Activated CD8-positive, alpha-beta memory T cell treated with anti-CD3 and anti-CD28 coated beads, Interleukin-2, amount 50 U/mL, for 1 hour (primary cell): Measurements from ENCODE around the gene SMAP1.

ENCODE experiments used
- DNase-seq: peaks from one replicate; pipeline ENCODE4 v3.0.0-alpha.2; 2020; ENCODE audit errors: extremely low read depth

SMAP1 gene

GRCh38 chr6:70684794-70685493 is 17.3 kb downstream of the SMAP1 start:
- no peak for DNase-seq

GRCh38 chr6:70685494-70686180 is 18.0 kb downstream of the SMAP1 start:
- no peak for DNase-seq

- DNase-seq: no peak
These were observed 19.0 kb downstream of the SMAP1 start for GRCh38 chr6:70686548-70687133.

- no peak for DNase-seq
These were observed 26.2 kb downstream of the SMAP1 start for GRCh38 chr6:70693887-70694286.

GRCh38 chr6:70694371-70694770 is 26.7 kb downstream of the SMAP1 start:
- no peak for DNase-seq

- no peak for DNase-seq
These were observed 33.5 kb downstream of the SMAP1 start for GRCh38 chr6:70700922-70701876.

- no peak for DNase-seq
These were observed 38.1 kb downstream of the SMAP1 start for GRCh38 chr6:70705772-70706171.

GRCh38 chr6:70706491-70707123 is 38.9 kb downstream of the SMAP1 start:
- no peak for DNase-seq

- DNase-seq: no peak
These were observed 40.2 kb downstream of the SMAP1 start for GRCh38 chr6:70707893-70708292.

- DNase-seq: no peak
These were observed 40.8 kb downstream of the SMAP1 start for GRCh38 chr6:70708448-70708847.

- DNase-seq: no peak
These were observed 42.1 kb downstream of the SMAP1 start for GRCh38 chr6:70709826-70710225.

GRCh38 chr6:70714716-70715257 is 47.1 kb downstream of the SMAP1 start:
- no peak for DNase-seq

- DNase-seq: no peak
These were observed 49.5 kb downstream of the SMAP1 start for GRCh38 chr6:70717038-70717801.

- DNase-seq: no peak
These were observed 56.8 kb downstream of the SMAP1 start for GRCh38 chr6:70724524-70724923.

GRCh38 chr6:70725817-70726415 is 58.2 kb downstream of the SMAP1 start:
- no peak for DNase-seq

GRCh38 chr6:70734381-70734780 is 66.7 kb downstream of the SMAP1 start:
- DNase-seq: no peak

- DNase-seq: no peak
These were observed 67.3 kb downstream of the SMAP1 start for GRCh38 chr6:70734979-70735378.

GRCh38 chr6:70735513-70735912 is 67.8 kb downstream of the SMAP1 start:
- DNase-seq: no peak

- no peak for DNase-seq
These were observed 70.3 kb downstream of the SMAP1 start for GRCh38 chr6:70738028-70738427.

GRCh38 chr6:70739534-70739933 is 71.9 kb downstream of the SMAP1 start:
- no peak for DNase-seq
